HG03469 (cell line): ENCODE measurements around the gene SLC6A20.

ENCODE experiments used
- ATAC-seq: cut with Tn5 transposase; IDR thresholded peaks from one replicate; pipeline ENCODE4 v1.9.1; 2021; ENCODE audit warnings: mild to moderate bottlenecking, moderate library complexity, moderate number of reproducible peaks; ENCODE audit not compliant: unreplicated experiment

Gene SLC6A20

DNA sequence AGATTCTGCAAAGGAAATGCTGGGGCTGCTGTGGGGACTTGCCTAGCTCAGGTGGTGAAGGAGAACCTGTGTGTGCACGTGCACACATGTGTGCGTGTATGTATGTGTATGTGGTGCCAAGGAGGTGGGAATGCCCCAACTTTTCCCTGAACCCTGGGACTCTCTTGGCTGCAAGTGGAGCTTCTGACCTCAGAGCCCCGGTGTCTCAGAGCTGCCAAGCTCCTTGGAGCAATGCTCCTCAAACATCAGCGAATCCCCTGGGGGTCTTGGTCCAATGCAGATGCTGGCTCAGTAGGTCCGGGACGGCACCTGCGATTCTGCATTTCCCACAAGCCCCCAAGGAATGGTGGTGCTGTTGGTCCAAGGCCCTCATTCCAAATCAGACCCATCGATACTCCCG lies 5.8 kb upstream of the SLC6A20 start:
- ATAC-seq: no peak

DNA sequence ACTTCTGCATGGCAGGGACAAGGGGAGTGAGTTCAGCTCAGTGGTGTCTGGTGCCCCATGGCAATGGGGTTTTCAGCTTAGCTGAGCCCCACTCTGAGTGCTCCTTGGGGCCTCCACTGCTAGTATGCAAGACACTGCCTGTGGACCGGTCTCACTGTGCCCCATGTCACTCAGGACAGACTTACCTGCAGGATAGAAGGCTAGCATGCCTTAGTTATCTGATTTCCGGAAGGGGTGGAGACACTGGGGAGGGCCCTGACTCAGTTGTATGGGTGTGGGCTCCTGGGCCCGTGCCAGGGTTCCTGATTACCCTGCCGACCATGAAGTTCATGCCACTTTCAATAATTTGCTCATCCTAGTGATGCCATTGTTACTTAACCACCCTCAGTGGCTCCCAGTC lies 4.3 kb upstream of the SLC6A20 start:
- ATAC-seq: no peak

DNA sequence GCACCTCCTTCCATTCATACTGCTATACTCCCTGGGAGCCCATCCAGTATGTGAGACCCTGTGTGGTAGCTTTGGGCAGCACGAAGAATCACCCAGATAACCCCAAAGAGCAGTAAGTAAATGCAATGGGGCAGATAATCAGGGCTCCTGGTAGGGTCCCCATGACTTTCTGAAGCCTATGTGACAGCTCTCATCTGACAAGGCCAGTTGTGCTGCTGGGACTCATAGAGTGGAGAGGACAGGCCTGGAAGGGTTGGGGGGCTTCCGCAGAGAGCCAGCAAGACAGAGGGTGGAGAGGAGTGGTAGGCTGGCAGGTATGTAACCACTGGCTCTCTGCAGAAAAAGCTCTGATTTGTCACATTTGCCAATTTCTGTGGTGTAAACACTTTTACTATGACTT lies 3.2 kb upstream of the SLC6A20 start:
- ATAC-seq: no peak

DNA sequence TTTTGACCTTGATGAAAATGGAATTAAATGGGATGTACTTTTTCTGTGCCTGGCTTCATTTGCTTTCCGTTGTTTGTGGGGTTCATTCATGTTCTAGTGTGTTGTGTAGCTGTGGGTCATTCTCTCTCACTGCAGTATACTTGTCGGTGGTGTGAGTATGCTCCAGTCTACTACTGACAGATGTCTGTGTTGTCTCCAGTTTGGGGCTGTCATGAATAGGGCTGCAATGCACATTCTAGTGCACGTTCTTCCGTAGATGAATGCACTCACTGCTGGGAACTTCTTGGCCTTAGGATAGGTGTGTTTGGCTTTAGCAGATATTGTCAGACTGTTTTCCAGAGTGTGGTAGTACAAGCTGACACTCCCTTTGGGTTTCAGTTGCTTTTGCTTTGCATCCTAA lies 1.7 kb upstream of the SLC6A20 start:
- no peak for ATAC-seq

DNA sequence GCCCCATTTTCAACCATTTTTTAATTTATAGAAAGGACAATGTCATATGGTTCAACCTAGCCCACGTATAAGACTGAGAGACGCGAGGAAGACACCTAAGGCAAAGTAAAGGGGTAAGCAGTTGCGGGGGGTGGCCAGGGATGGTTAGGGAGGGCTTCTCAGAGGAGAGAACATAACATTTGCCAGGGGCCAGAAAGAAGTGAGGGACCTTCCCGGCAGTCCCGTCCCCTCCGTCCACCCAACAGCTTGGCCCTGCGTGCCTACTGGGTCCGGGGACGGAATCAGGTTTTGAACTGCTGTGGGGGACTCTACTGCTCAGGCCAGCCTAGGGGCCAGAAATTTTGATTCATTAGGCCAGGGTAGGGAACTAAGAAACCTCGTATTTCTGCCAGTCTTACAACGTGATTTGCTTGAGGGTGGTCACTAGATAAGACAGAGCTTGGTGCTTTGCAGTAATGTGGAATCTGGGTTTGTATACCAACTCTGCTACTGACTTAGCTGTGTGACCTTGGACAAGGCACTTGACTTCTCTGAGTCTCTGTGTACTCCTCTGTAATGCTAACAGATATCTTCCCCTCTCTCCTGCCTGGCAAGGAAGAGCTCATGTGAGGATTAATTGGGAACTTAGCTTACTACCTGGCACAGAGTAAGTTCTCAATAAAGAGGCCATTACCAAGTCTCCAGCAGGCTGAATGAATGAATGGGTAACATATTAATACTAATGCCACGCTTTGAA lies 734 bp upstream of the SLC6A20 start:
- no peak for ATAC-seq

DNA sequence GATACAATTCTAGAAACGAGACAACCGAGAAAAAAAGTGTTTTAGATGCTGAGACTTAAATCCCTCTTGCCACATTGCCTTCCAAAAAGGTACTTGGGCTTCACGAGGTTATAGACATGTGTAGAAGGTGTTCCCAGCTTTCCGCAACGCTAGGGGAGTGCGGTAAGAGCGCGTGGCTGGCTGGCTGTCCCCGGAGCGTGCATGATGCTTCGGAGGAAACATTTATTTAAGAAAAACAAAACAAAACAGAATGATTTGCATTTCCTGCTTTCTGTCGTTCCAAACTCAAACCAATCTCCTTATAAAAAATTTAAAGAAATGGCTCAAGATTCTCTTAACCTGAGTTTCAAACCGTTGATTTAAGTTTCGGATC lies 841 bp downstream of the SLC6A20 start:
- ATAC-seq: no peak

DNA sequence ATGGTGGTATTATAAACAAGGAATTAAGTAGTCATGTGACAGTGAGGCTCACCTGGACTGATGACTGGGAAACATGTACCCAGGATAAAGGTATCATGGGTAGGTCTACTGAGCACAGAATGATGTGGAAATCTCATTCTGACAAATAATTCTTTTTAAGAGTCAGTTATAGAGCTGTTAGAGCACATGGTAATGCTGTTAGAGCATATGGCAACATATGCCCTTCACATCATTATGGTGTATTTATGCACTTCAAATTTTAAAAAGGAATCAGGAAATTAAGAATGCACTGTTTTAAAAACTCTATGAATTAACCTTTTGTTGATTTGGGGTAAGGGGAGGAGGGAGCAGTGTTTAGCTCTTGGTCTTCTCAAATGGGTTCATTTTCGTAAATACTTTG lies 1.7 kb downstream of the SLC6A20 start:
- no peak for ATAC-seq

DNA sequence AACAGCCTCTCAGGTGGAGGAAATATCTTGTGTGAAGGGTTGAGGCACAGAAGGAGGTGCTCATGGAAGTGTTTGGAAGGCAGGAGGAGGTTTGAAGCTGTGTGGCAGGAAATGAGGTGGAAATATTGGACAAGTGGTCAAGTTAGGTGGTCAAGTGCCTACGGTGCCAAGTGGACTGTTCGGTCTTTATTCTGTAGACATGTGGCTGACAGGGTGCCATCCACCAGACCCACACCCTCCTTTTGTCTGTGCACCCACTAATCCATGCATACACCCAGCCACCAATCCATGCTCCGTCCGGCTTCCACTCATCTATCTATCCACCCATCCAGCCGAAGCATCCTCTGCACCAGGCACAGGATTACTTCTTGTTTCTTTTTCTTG lies 2.2 kb downstream of the SLC6A20 start:
- ATAC-seq: no peak

DNA sequence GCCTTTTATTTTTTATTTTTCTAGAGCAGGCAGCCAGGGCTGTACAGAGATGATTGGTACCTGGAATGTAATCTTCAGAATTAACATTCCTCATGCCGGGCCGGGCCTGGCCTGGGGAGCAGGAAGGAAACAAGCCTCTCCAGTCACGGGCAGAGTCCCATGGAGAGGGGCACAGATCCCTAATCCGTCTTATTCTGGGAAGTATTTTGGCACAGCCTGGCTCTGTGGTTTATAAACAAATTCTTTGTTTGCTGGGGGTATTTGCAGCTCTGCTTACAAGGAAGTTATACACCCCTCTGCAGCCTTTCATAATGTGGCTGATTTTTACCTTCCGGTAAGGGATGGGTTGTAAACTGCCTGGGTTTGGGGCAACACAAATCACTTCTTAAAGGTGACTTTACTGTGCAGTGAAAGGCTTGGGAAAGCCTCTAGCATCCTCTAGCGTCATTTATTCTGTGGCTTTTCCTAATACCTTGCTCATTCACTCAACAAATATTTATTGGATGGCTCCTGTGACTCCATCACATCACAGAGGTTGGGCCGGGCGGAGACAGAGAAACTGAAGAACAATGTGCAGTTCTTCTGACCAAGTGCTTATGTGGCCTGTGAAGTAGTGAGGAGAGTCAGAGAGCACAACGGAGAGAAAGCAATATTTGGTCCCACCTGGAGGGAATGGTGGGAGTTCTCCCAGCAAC lies 2.7 kb downstream of the SLC6A20 start:
- no peak for ATAC-seq

DNA sequence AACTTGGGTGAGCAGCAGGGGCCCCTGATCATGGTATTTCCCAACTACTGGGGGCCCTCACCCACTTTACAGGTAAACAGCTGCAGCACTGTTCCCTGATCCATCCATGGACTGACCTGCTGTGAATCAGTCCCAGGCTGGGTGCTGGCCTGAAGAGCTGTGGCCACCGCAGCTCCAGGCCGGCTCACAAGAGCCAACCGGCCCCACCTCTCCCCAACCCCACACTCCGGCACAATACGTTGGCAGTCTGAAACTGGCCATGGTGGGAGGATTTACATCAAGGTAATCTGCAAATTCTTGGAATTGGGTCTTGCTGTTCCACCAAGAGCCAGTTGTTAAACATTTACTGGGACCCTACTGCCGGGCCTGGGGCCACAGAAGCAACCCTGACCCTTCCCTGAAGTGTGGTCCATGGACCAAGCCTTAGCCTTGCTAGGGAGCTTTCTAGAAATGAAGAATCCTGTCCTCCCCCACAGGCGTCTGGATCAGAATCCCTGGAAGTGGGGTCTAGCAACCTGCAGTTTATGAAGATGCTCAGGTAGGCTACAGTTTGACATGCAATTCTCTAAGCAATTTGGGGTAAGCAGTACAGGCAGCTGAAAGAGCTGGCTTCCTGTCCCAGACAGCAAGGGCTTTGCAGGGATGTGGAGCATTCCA lies 3.7 kb downstream of the SLC6A20 start:
- ATAC-seq: no peak

DNA sequence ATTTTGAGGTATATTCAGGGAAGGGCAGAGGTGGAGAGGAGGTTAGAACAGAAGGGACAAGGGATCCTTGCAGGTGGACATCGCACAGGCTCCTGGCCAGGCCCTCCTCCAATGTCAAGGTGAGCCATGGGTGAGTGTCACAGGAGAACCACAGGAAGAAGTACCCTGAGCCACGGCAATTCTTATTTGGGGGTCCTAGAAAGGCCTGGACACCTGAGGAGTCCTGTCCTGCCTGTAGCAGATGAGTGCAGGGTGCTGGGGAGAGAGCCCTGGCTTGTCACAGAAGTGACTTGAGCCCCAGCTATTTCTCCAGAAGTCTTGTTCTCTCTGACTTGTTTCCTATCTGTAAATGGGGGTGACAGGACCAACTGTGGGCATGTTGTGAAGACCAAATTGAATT lies 4.3 kb downstream of the SLC6A20 start:
- ATAC-seq: no peak

DNA sequence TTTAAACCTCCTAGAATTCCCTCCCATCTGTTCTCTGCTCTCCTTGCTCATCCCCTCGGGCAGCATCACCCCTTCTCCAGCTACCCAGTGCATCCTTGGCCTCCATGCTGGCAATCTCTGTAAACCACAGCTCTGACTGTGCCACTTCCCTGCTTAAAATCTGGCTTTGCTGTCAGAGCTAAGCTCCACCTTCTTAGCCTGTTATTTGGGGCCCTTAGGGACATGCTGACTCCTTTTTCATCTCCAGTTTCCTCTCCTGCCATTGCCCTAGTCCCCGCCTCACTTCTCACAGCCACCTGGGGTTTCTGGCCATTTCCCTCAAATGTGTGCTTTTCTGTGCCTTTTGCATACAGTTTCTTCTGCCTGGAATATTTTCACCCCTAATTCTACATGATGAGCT lies 5.7 kb downstream of the SLC6A20 start:
- ATAC-seq: no peak

DNA sequence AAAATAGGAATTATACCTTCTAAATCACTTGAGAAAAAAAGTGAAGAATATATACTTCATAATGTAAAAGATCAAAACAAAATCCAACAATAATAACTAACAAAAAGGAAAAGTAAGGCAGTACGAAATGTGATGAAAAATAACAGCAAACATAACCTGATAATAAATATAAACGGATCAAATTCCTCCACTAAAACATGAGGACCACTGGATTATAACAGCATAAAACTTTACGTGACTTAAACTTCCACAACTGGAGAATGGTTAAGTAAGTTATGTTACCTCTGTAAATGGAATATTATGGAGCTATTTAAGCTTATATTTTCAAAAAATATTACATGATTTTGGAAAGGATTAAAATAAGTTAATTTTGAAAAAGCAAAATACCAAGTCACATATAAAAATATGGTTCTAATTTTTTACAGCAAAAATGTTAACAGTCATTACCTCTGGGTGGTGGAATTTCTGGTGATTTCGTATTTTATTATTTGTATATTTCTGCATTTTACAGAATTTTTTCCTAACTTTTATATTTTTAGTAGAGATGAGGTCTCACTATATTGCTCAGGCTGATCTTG lies 7.0 kb downstream of the SLC6A20 start:
- ATAC-seq: no peak

DNA sequence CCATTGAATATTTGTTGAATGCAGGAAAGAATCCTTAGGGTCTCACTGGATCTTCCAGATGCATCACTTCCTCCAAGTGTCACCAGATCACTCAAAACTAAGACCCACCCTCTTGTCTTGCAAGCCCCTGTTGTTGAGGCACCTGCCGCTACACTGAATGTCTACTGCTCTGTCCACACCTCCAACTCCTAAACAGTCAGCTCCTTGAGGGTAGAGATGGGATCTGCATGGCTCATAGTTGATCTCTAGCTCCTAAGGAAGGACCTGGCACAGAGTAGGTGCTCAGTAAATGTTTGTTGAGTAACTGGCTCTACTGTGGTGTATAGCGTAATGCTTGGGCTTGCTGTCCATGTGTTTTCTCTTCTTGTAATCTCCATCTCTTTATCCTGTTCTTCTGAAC lies 8.8 kb downstream of the SLC6A20 start:
- ATAC-seq: no peak

DNA sequence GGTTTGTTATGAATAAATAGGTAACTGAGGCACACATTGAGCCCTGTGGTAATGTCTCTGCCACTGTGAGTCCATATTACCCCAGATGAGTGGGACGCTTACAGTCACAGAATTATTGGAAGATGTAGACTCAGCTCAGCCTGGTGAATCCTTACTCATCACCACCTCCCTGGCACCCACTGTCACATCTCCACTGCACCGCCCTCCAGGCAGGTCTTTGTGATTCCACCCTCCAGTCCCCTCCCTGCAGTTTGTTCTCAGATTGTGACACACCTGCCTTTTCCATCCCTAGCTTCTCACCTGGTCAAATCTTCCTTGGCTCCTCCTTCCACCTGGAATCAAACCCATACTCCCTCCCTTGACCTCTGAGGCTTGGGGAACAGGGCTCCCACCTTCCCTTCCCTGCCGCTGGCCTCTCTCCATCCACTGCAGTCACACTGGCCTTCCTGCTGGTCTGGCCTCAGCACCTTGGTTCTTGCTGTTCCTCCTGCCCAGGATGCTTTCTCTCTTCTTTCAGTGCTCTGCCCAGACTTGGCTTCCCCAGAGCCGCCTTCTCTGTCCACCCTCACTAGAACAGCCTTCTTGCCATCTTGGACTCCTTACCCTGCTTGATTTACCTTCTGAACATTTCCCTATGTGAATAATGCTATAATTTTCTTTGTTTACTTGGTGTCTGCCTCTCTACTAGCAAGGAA lies 9.4 kb downstream of the SLC6A20 start:
- no peak for ATAC-seq

DNA sequence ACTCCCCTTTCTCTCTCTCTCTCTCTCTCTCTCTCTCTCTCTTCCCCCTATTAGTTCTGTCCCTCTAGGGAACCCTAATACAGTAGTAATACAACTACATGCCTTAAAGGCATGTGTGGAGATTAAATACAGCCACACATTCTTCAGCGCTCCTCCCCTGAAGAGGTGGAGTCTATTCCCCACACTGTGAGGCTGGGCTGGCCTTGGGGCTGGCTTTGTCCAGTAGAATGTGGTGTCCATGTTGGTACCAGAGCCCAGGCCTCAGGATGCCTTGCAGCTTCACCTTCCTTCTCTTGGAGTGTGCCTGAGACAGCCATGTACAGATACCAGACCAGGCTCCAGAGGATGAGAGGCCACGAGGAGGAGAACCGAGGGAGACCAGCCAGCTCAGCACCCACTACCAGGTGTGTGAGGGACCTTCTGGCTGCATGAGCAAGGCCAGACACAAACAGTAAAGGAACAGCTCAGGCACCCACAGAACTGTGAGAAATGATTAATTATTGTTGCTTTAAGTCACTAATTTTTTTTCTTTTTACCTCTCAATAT lies 10.7 kb downstream of the SLC6A20 start:
- no peak for ATAC-seq

DNA sequence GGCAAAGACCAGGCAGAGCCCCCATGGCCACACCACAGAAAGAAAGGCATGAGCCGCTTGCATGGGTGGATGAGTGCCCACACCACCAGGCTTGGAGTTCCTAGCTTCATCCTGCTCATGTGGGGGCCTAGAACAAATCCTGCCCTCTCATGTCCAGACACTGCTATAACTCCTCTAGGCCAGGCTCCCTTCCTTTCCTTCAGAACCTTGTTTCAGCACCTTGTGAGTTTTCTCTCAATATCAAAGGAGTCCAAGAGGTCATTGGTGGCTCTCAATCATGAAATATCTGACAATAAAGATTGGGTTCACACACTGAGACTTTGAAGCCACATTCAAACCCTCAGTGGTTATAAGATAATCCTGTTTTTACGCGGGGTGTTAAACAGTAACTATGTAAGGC lies 12.7 kb downstream of the SLC6A20 start:
- no peak for ATAC-seq

DNA sequence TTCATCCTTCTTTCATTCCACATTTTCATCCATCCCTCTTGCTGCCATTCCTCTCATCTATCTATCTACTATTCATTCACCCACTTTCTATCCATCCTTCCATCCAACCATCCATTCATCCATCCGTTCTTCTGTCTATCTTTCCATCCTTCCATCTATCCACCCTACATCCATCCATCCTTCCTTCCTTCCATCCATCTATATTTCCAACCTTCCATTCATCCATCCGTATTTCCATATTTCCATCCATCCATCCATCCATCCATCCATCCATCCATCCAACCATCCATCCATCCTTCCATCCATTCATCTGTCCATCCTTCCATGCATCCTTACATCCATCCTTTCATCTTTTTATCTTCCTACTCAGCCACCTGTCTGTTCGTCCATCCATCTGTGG lies 14.0 kb downstream of the SLC6A20 start:
- ATAC-seq: no peak

DNA sequence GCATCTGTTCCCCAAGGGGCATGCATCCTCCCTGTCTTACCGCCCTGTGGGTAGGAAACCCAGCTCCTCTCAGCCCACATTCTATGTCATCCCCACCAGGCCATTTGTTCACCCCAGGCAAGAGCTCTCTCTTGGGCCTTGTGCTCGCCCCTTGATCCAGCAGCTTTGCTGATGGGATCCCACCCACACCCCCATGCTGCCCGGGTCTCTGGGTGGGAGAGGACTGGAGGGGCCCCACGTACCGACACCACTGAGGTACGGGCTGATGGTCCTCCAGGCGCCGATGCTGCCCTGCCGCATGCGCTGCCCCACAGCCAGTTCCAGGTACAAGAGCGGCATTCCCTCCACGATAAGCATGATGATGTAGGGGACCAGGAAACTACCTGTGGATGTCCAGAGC lies 14.5 kb downstream of the SLC6A20 start:
- no peak for ATAC-seq

DNA sequence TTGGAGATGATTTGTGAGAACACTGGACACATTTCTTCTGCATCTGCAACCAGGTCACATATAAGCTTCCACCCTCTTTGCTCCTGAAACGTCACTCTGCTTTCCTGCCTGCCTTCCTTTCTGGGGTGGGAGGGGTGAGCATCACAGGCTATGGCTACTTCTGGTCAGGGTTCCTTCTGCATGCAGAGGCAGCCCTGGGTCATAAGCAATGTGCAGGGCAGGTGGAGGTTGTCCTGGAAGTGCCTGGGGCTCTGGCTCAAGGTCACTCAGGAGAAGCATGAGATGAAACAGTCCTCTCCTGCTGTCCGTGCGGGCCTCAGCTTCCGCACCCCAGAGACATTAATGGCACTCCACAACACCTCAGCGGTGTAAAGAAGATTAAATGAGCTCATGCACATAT lies 15.1 kb downstream of the SLC6A20 start:
- ATAC-seq: no peak
